Left forelimb (tissue), 1 donor: ENCODE data around the gene INAFM2.

ENCODE experiments used
- DNase-seq: peaks from one replicate; pipeline ENCODE4 v3.0.0-alpha.2; 2018; ENCODE audit warnings: low spot score

INAFM2 gene

GRCh38 chr15:40306908-40307307 lies 16.6 kb upstream of the INAFM2 start:
- DNase-seq = no peak

- no peak for DNase-seq
These were observed 15.9 kb upstream of the INAFM2 start, which contains the start of gene PLCB2 for GRCh38 chr15:40307421-40308211. Gene PLCB2 (minus strand): TSS chr15:40307935. CDS start chr15:40307672, 263 bp downstream.

- DNase-seq = no peak
These were observed 14.1 kb upstream of the INAFM2 start for GRCh38 chr15:40309344-40309862.

- no peak for DNase-seq
These were observed 13.2 kb upstream of the INAFM2 start for GRCh38 chr15:40310001-40310959.

- no peak for DNase-seq
These were observed 12.5 kb upstream of the INAFM2 start for GRCh38 chr15:40310993-40311392.

- no peak for DNase-seq
These were observed 10.9 kb upstream of the INAFM2 start for GRCh38 chr15:40312370-40313158.

GRCh38 chr15:40313531-40314398 lies 9.7 kb upstream of the INAFM2 start:
- DNase-seq = no peak

GRCh38 chr15:40314723-40315276 lies 8.7 kb upstream of the INAFM2 start:
- DNase-seq = no peak

GRCh38 chr15:40316931-40317330 lies 6.6 kb upstream of the INAFM2 start:
- no peak for DNase-seq

GRCh38 chr15:40317580-40317979 lies 5.9 kb upstream of the INAFM2 start:
- DNase-seq = no peak

- DNase-seq = no peak
These were observed 3.1 kb upstream of the INAFM2 start for GRCh38 chr15:40320409-40320808.

- no peak for DNase-seq
These were observed 2.5 kb upstream of the INAFM2 start for GRCh38 chr15:40320931-40321371.

GRCh38 chr15:40322531-40323238 lies 807 bp upstream of the INAFM2 start:
- DNase-seq = no peak

- DNase-seq = no peak
These were observed 753 bp downstream of the INAFM2 start for GRCh38 chr15:40323953-40324937.

- DNase-seq = no peak
These were observed 1.7 kb downstream of the INAFM2 start for GRCh38 chr15:40325188-40325587.

- DNase-seq = no peak
These were observed 2.2 kb downstream of the INAFM2 start for GRCh38 chr15:40325700-40326099.

- no peak for DNase-seq
These were observed 4.0 kb downstream of the INAFM2 start for GRCh38 chr15:40327457-40327856.

GRCh38 chr15:40328176-40328575 lies 4.7 kb downstream of the INAFM2 start:
- no peak for DNase-seq

- DNase-seq = no peak
These were observed 5.3 kb downstream of the INAFM2 start for GRCh38 chr15:40328751-40329150.
